CD1c-positive myeloid dendritic cell (primary cell): ENCODE measurements around the gene JAGN1.
"Not testable (repeated sequence)": the region's sequence is repeated elsewhere in the genome, so short reads cannot be mapped to it uniquely, and the experiment has no call there.

Experiments
- DNase-seq: peaks from one replicate; pipeline ENCODE4 v3.0.0-alpha.2; 2016; ENCODE audit errors: extremely low spot score

The JAGN1 gene

DNA sequence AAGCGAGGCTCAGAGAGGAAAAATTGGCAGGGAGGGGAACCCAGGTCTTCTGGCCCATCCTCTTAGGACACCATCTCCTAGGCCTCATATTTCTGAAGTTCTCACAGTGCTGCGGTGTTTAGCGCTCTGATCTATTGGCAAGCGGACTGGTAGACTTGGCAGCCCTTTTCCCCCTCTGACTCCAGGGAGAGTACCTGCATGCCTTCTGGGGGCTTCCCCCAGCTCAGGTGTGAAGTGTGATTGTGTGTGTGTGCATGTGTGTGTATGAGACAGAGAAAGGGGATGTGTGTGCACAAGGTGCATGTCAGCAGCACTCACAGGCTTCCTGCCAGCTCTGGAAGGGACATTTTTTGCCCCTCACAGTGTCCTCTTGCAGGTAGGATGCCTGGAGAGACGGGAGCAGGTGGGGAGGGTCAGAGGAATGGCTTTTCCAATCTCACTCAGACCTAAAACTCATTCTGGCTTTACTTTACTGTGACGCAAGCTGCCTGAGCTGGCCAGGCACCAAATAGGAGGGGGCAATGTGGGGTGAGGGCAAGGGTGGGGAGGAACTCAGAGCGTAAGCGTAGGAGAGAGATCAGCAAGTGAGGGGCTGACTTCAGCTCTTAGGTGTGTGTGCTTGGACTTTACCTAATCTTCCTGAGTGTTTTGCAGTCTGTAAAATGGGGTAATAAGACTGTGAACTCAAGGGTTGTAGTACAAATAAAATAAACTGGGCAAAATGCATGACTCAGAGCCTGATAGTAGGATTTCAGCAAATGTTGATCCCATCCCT, 8.2 kb downstream of the JAGN1 start:
- no peak for DNase-seq

DNA sequence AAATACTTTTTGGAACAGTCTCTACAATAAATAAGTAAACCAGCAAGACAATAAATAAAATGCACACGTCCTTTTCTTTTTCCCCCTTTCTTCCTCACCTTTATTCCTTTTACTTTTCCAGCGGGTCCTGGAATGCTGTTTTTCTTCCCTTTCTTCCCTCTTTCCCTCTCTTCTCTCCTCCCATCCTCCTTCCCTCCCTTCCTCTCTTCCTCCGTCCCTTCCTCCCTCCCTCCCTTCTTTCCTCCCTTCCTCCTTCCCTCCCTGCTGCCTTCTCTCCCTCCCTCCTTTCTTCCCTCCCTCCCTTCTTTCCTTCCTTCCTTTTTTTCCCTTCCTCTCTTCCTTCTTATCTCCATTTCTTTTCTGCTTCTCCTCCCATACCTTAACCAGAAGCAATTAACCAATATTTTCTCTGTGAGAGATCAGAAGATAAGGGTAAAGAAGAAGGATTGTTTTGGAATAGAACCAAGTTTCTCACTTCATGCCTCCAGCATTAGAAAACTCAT, 8.9 kb downstream of the JAGN1 start:
- no peak for DNase-seq

DNA sequence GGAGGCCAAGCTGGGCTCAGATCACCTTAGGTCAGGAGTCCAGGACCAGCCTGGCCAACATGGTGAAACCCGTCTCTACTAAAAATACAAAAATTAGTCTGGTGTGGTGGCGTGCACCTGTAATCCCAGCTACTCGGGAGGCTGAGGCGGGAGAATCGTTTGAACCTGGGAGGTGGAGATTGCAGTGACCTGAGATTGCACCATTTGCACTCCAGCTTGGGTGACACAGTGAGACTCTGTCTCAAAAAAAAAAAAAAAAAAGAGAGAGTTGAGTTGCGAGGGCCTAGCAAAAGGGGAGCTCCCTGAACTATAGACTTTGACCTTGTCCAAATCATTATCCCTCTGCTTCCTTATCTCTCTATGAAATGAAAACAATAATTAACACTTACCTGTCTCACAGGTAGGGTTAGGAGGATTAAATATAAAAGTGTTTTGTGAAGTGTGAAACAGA, 10.6 kb downstream of the JAGN1 start:
- not testable (repeated sequence) for DNase-seq

DNA sequence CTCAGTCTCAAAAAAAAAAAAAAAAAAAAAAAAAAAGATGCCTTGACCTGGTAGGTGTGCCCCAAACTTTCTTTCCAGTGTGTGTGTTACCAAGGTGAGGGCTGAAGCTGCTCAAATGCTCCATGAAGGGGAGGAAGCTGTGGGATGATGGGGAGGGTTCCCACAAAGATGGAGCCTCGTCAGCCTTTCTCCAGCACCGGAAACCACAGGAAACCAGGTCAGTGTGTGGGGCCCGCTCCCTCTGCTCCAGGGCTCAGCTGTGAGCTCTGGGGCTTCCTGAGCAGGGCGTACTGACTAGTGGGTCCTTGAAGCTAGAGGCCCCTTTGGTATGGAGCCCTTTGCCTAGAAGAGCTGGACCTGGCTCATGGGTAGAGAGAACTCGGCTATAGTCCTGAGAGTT, 11.6 kb downstream of the JAGN1 start:
- no peak for DNase-seq

DNA sequence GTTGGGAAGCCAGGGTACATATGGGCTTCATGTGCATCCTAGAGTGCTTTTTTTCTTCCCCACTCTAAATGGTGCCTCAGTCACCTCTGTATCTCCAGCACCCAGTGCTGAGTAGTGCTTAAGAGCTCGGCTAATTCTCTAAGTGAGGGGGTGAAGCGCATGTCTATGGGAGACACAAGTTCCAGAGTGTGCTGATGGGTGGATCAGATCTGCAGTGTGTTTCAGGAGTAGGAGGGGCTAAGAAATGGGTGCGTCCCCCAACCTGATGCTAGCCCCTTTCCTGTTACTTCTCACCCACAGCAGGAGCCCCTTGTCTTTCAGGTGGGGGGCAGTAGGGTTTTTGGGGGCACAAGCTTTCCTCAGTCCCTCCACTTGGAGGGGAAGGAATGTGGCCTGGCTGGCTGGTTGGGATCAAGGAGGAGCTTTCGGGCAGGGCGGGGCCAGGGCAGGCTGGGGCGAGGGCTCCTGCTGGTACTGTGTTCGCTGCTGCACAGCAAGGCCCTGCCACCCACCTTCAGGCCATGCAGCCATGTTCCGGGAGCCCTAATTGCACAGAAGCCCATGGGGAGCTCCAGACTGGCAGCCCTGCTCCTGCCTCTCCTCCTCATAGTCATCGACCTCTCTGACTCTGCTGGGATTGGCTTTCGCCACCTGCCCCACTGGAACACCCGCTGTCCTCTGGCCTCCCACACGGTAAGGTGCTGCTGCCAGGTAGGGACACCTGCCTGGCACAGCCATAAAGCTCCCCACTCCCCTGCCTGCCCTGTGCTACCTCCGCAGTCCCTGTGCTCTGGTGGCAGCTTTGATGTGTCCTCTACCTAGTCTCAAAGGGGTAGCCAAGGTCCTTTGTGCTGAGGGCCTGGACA, 12.2 kb downstream of the JAGN1 start, which contains the start of gene IL17RE:
Gene IL17RE (plus strand): TSS at position 477 of the 866 bp plus-strand sequence. CDS start 85 bp downstream, at position 562.
- no peak for DNase-seq

DNA sequence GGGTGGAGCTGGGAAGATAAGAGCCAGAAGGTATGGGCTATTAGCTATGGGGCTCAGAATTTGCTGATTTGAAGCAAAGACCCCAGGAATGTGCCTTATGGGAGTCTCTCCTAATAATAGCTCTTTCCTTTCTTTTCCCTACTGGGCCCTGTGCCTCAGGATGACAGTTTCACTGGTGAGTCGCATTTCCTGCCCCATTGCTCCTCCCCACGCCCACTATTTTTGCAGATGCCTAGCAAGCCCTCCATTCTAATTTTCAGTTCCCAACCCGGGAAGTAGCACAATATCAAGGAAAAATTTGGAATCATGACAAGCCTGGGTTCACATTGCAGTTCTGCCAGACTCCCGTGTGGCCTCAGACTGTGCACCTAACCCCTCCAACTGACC, 12.8 kb downstream of the JAGN1 start:
- peak; percentile 56 for DNase-seq

DNA sequence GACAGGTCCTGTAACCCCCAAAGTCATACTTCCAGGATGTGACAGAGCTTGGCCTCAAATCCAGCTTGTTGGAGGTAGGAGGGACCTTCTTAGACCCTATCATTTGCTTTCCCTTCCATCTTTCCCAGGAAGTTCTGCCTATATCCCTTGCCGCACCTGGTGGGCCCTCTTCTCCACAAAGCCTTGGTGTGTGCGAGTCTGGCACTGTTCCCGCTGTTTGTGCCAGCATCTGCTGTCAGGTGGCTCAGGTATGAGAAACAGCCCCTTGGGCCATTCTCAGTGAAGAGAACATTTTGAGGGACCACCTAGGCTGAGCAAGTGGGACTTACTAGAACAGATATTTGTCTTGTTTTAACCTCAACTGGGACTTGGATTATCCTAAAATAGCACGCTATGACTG, 13.5 kb downstream of the JAGN1 start:
- DNase-seq, result no peak

DNA sequence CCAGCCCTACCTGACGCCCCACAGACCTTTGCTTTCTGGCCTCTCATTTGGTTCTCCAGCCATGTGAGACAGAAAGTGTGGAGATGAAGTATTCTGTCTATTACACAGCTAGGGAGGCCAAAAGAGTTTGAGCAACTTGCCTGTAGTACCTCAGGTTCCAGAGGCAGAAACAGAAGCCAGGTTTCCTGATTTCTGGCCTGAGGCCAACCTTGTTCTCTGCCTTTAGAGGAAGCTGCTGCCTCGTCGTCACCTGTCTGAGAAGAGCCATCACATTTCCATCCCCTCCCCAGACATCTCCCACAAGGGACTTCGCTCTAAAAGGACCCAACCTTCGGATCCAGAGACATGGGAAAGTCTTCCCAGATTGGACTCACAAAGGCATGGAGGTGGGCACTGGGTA, 16.1 kb downstream of the JAGN1 start:
- DNase-seq, result no peak

DNA sequence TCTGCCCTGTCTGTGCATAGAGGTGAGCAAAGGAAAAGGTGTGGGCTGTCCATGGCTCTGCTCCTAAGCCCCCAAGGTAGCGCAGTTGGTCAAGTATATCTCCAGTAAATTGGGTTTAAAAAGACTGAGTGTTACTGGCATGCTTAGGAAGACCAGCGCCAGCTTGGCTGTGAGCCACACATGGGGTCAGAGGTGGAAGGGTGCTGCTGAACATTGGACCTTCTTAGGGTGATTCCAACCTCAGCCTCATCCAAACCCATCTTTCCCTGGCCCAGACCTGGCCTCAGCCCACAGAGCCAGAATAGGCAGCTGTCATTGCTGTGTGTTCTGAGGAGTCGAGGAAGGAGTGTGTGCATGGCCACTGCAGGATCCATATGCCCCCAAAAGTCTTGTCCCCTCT, 17.9 kb downstream of the JAGN1 start:
- DNase-seq, result no peak

DNA sequence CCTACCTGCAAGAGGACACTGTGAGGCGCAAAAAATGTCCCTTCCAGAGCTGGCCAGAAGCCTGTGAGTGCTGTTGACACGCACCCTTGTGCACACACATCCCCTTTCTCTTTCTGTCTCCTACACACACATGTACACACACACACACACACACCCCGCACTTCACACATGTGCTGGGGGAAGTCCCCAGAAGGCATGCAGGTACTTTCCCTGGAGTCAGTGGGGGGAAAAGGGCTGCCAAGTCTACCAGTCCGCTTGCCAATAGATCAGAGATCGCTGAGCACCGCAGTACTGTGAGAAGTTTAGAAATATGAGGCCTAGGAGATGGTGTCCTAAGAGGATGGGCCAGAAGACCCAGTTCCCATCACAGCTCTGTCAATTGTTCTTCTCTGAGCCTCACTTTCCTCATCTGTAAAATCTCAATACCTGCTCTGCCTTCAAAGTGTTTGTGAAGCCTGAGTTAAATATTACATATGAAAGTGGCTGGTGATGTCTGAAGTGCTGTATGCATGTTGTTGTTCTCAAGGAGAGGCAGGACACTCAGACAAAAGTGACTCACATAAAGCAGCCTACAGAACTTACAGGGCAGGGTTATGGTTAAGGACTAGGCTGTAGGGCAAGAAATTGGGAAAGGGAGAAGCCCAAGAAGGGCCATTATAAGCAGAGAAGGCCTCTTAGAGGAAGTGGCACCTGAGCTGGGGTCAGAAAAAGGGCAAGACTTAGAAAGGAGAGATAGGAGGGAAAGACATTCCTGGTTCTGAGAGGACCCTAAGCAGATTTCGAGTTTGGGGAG, 19.0 kb downstream of the JAGN1 start:
- no peak for DNase-seq

DNA sequence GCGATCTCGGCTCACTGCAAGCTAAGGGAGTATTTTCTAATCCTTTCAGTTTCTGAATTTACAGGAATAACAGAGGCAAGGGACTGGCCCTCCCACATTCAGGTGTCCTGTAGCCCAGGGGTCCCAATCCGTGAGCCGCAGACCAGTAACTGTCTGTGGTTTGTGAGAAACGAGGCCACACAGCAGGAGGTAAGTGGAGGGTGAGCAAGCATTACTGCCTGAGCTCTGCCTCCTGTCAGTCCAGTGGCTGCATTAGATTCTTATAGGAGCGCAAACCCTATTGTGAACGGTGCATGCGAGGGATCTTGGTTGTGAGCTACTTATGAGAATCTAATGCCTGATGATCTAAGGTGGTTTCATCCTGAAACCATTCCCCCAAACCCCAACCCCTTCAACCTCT, 21.5 kb downstream of the JAGN1 start:
- DNase-seq, result no peak

DNA sequence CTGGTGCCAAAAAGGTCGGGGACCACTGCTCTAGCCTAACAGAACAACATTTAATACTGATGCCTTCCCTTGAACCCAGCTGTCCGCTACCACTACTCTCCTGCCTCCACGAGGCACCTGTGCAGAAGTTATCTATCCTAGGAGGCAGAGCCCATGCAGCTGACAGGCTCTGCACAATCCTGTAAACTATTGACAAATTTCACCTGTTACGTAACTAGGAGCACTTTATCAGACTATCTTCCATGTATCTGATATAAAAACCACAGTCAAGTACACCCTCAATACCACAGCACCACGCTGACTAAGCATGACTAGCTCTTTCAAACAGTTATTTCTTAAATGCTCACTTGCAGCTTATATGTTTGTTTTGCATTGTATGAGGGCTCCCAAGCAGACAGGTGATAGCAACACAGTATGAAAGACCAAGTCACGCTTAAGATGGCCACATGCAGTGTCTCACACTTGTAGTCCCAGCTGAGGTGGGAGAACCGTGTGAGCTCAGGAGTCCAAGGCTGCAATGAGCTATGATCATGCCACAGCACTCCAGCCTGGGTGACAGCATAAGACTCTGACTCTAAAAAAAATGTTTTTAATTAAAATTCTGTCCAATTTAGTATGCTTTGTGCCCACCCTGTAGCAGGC, 22.0 kb downstream of the JAGN1 start:
- no peak for DNase-seq

DNA sequence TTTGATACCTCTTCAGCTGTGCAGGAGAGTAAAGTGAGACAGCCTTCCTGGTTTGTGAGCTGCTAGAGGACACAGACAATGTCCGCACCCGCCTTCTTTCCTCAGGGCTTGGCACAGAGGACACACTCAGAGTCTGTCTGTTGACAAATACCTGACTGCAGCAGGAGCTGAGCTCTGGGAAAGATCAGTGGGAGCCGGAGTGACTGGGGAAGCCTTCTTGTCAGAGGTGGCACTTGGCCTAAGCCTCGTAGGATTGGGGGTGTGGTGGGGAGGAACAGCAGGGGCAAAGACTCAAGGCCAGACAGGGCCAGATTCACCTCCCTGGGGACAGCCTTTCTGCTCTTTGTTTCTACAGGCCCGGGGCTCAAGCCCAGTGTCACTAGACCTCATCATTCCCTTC, 23.2 kb downstream of the JAGN1 start:
- DNase-seq, result no peak

DNA sequence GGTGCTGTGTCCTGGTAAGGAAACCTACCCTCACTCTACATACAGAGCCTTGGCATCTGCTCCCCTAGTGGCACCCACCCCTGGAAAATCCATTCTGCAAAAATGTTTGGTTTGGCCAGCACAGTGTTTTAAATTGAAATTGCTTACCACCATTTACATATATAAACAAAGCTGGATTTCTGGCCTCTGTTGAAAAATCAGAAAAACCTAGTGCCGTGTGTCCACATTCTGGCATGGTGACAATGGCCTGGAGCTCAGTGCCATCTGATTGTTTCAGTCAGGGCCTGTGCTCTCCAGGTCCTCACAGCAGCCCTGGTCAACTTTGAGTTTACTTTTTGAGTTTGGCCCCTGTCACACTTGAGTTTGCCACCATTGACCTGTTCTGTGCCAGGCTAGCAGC, 23.6 kb downstream of the JAGN1 start:
- no peak for DNase-seq

DNA sequence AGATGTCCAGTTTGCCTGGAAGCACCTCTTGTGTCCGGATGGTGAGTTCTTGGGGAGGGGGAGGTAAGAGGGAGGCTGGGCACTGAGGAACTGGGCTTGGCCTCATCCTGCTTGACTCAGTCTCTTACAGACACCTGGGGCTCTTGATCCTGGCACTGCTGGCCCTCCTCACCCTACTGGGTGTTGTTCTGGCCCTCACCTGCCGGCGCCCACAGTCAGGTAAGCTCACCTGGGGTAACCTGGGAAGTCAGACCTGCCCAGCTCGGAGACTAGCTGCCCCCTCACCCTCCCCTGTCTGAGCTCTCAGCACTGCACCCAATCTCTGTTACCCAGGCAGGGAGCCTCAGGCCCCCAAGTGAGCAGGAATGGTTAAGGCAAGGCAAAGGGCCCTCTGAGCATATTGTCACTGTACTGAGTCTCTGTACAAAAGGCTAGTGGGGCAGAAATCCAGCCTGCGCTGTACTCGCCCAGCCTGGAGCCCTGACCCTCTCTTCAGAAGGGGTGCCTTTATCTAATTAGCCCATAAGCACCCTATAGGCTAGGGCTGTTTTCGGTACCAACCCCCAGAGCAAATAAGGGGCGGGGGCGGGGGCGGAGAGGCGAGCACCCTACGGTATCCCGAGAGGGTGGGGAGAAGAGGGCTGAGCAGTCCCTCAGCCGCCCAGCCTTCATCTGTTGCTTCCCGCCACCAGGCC, 24.3 kb downstream of the JAGN1 start:
- no peak for DNase-seq

DNA sequence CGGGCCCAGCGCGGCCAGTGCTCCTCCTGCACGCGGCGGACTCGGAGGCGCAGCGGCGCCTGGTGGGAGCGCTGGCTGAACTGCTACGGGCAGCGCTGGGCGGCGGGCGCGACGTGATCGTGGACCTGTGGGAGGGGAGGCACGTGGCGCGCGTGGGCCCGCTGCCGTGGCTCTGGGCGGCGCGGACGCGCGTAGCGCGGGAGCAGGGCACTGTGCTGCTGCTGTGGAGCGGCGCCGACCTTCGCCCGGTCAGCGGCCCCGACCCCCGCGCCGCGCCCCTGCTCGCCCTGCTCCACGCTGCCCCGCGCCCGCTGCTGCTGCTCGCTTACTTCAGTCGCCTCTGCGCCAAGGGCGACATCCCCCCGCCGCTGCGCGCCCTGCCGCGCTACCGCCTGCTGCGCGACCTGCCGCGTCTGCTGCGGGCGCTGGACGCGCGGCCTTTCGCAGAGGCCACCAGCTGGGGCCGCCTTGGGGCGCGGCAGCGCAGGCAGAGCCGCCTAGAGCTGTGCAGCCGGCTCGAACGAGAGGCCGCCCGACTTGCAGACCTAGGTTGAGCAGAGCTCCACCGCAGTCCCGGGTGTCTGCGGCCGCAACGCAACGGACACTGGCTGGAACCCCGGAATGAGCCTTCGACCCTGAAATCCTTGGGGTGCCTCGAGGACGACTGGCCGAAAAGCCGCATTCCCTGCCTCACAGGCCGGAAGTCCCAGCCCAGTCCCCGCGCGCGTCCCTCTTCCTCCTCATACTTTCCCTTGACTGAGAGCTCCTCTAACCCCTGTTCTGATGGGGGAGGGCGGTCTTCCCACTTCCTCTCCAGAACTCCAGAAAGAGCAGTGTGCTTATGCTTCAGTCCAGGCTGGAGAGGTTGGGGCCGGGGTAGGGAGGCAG, 25.1 kb downstream of the JAGN1 start:
- peak; percentile 73 for DNase-seq

DNA sequence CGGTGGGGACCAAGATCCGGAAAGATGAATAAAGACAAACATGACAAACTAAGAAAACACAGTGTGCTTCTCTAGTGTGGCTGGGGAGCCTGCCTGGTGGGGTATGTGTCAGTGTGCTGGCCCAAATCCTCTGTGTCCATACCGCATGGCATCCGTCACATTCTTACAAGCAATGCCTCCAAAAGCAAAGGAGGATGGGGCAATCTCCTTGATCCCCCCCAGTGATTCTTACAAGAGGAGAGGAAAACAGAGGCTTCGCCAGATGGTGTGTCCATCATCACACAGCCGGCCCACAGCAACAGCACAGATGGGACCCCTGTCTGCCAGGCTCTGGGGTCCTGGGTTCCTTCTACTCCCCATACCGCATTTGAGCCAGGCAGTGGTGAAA, 25.9 kb downstream of the JAGN1 start:
- no peak for DNase-seq

DNA sequence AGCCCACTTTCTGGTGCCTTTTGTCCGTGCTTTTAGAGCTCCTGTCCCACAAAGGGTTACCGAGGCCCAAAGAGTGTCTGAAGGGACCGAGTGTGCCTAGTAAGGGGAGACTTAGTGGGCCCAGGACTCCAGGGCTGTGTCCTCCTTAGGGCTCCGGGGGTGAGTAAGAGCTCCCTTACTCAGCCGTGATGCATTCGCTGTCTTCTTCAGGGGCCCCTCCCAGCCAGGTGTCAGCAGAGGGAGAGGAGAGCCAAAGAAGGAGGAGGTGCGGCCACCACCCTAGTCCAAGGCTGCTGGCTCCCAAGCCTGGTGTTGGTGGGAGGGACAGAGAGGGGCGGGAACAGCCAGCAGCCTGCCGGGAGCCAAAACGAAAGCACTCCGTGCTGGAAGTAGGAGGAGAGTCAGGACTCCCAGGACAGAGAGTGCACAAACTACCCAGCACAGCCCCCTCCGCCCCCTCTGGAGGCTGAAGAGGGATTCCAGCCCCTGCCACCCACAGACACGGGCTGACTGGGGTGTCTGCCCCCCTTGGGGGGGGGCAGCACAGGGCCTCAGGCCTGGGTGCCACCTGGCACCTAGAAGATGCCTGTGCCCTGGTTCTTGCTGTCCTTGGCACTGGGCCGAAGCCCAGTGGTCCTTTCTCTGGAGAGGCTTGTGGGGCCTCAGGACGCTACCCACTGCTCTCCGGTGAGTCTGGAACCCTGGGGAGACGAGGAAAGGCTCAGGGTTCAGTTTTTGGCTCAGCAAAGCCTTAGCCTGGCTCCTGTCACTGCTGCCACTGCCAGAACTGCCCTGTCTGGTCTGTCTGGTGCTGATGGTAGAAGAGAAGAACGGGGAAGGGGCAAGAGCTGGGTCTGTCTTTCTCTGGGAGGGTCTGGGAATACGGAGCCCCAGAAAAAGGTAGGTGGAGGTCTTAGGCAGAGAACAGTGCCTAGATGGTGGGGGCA, 26.6 kb downstream of the JAGN1 start, which contains the start of gene IL17RC:
Gene IL17RC (plus strand): TSS at position 365 of the 947 bp plus-strand sequence. CDS start 218 bp downstream, at position 583.
- peak; percentile 70 for DNase-seq
